Measurements from ENCODE around the gene GULP1.

The GULP1 gene

DNA sequence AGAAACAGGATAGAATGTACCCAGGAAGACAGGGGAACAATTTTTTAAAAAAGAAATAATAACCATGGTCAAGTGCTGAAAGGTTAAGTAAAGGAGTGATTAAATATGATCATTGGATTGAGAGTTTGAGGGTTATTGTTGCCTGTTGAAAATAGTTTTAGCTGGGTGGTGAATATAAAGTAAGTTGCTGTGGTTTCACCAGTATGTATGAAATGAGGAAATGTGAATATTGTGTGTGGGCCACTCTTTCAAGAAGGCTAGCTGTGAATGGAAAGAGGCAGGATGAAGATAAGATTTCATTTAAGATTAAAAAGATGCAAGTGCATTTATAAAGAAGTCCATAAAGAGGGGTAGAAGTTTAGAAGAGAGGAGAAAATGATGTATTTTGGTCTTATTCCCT lies 53.8 kb downstream of the GULP1 start:
- H3K27ac ChIP-seq = no peak overlapping the region
- intact Hi-C loops (cut with DNase I; ENCODE audit: low total_unique reads) = no loop called here
- H3K36me3 ChIP-seq = no peaks in the 10 kb centered on the region
- H3K4me3 ChIP-seq = no peak overlapping the region
- DNase-seq = no peak
- no peaks in the 10 kb centered on the region for H3K9me3 ChIP-seq
- no peak for TF ChIP-seq CTCF (IDR thresholded peaks at IDR 0.05)
- H3K4me1 ChIP-seq = peaks cover 0 to 13% (median 0%) of the 10 kb centered on the region in 4 donors
- no peaks in the 10 kb centered on the region for H3K27me3 ChIP-seq

DNA sequence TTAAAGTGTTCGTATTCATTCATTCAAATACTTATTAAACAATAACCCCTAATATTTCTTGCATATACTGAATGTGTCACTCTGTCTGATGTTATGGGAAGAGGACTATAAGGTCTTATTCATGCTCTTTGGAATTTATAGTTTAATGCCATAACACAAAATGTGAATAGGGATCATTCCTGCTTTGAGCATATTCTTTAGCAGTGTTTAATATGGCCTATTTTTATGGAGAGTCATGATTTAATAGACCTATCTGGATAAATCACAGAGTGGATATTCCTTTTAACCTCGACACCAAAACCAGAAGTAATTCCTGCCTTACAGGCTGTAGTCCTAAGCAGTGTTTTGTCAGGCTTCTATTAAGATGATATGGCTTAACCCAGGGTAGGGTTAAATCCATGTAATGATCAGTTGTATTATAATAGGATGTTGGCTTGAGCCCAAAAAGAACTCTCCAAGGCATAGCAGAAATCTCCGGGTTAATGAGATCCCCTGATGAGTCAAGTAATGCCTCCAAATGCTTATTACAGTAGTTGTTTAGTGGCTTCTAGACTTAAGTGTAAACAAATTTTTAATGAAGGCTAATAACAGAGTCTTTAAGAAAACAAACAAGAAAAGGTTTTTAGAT lies 54.3 kb downstream of the GULP1 start:
- TF ChIP-seq CTCF (IDR thresholded peaks at IDR 0.05) = no peak
- intact Hi-C loops (cut with DNase I; ENCODE audit: low total_unique reads) = no loop called here
- Histone ChIP-seq H3K4me1 (peaks cover 0 to 18% (median 0%) of the 10 kb centered on the region in 4 donors), H3K36me3 (no peaks in the 10 kb centered on the region), H3K27ac (no peak overlapping the region), H3K9me3 (no peaks in the 10 kb centered on the region), H3K4me3 (no peak overlapping the region), H3K27me3 (no peaks in the 10 kb centered on the region)
- DNase-seq = no peak

DNA sequence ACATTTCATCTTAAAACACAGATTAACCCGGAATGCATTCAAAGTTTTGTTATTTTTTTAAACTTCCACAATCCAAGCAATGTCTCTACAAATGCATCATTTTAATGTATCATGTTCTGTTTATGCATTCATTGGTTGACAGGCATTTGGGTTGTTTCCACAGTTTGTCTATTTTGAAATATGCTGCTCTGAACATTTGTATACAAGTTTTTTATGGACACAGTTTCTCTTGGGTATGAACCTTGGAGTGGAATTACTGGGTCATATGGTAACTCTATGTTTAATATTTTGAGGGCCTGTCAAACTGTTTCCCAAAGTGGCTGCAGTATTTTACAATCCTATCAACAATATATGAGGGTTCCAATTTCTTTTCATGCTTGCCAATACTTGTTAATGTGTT lies 57.3 kb downstream of the GULP1 start:
- no peak for DNase-seq
- Histone ChIP-seq H3K27ac (no peak overlapping the region), H3K4me3 (no peak overlapping the region), H3K27me3 (no peaks in the 10 kb centered on the region), H3K36me3 (no peaks in the 10 kb centered on the region), H3K9me3 (no peaks in the 10 kb centered on the region), H3K4me1 (peaks cover 0 to 45% (median 0%) of the 10 kb centered on the region in 4 donors)
- no peak for TF ChIP-seq CTCF (IDR thresholded peaks at IDR 0.05)
- intact Hi-C loops (cut with DNase I; ENCODE audit: low total_unique reads) = no loop called here

DNA sequence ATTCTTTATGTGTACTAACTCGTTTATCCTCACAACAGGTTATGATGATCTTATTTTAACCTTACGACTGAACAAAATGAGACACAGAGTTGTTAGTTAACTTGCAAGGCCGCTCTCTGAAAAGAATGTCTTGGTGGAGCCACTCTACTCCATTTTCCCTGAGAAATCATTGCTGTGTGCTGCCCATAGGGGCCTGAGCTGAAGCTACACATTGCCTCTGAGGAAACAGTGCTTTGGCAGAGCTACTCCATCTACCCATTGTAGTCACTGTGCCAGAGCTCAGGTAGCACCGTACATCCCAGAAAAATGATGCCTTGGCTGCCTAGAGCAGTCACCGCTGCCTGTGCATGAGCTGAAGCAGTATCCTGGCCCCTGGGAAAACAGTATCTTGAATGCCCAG lies 61.6 kb downstream of the GULP1 start:
- Histone ChIP-seq H3K36me3 (no peaks in the 10 kb centered on the region), H3K27ac (no peak overlapping the region), H3K9me3 (no peaks in the 10 kb centered on the region), H3K27me3 (no peaks in the 10 kb centered on the region), H3K4me3 (no peak overlapping the region), H3K4me1 (peaks cover 0 to 33% (median 0%) of the 10 kb centered on the region in 4 donors)
- intact Hi-C loops (cut with DNase I; ENCODE audit: low total_unique reads) = no loop called here
- TF ChIP-seq CTCF (IDR thresholded peaks at IDR 0.05) = no peak
- no peak for DNase-seq

- no peak for TF ChIP-seq CTCF (IDR thresholded peaks at IDR 0.05)
- DNase-seq = no peak
- Histone ChIP-seq H3K4me3 (no peak overlapping the region), H3K27me3 (no peaks in the 10 kb centered on the region), H3K36me3 (no peaks in the 10 kb centered on the region), H3K9me3 (no peaks in the 10 kb centered on the region), H3K4me1 (peaks cover 0 to 10% (median 3%) of the 10 kb centered on the region in 4 donors), H3K27ac (no peak overlapping the region)
- intact Hi-C loops (cut with DNase I; ENCODE audit: low total_unique reads) = no loop called here
Observed at GRCh38 chr2:188360485-188361263, 69.0 kb downstream of the GULP1 start.

All from tibial artery (tissue), 4 donors.